Gastroesophageal sphincter (tissue), 3 donors: ENCODE results near the gene NUDT2.

Experiments used
- EP300 ChIP-seq: sonication (generic); formaldehyde crosslinking; IDR thresholded peaks from one replicate; pipeline ENCODE4 v1.6.1; 2017; ENCODE audit warnings: antibody characterized with exemption, mild to moderate bottlenecking
- POLR2A ChIP-seq, 2 donors: fragments of 450-650 bp; IDR thresholded peaks; one replicate each; pipeline ENCODE4 v1.6.1; 2017; ENCODE audit warnings: antibody characterized with exemption in 2 of 2, mild to moderate bottlenecking in 2 of 2, moderate library complexity in 1 of 2
- POLR2AphosphoS5 ChIP-seq: sonication (generic); formaldehyde crosslinking; IDR thresholded peaks from one replicate; pipeline ENCODE4 v1.6.1; 2017; ENCODE audit warnings: antibody characterized with exemption
- TF ChIP-seq, protein P1 (sequence below), 4 experiments: fragments of 200-600 bp in 2 of 4; fragments of 450-650 bp in 2 of 4; sonication (generic) in 1 of 4; IDR thresholded peaks; one replicate each; pipeline ENCODE4 v1.5.1; 2017 to 2019; ENCODE audit warnings: antibody characterized with exemption in 4 of 4, mild to moderate bottlenecking in 2 of 4, moderate library complexity in 2 of 4

DNA sequence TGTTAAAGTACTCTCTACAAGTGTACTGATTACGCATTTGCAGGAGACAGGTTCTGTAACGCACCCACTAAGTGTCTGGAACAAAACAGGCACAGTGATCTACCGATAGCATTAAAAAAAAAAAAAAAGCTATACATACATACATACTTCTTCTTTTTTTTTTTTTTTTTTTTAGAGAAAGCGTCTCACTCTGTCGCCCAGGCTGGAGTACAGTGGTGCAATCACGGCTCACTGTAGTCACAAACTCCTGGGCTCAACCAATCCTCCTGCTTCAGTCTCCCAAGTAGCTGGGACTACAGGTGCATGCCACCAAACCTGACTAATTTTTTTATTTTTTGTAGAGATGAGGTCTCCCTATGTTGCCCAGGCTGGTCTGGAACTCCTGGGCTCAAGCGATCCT lies 7.9 kb upstream of the NUDT2 start:
- no peak for TF ChIP-seq POLR2A (IDR thresholded peaks at IDR 0.05)
- no peak for TF ChIP-seq POLR2AphosphoS5
- no peak for TF ChIP-seq EP300
- TF ChIP-seq, protein P1, sequence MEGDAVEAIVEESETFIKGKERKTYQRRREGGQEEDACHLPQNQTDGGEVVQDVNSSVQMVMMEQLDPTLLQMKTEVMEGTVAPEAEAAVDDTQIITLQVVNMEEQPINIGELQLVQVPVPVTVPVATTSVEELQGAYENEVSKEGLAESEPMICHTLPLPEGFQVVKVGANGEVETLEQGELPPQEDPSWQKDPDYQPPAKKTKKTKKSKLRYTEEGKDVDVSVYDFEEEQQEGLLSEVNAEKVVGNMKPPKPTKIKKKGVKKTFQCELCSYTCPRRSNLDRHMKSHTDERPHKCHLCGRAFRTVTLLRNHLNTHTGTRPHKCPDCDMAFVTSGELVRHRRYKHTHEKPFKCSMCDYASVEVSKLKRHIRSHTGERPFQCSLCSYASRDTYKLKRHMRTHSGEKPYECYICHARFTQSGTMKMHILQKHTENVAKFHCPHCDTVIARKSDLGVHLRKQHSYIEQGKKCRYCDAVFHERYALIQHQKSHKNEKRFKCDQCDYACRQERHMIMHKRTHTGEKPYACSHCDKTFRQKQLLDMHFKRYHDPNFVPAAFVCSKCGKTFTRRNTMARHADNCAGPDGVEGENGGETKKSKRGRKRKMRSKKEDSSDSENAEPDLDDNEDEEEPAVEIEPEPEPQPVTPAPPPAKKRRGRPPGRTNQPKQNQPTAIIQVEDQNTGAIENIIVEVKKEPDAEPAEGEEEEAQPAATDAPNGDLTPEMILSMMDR (IDR thresholded peaks at IDR 0.05): no peak
